Mucosa of gallbladder (tissue), 1 donor: ENCODE data around the gene CD248. TPM values are rescaled to one million over a fixed set of nuclear protein-coding genes. Genes with fewer than 3 reads are reported as not detected.
"Not testable (repeated sequence)": the region's sequence is repeated elsewhere in the genome, so short reads cannot be mapped to it uniquely, and the experiment has no call there.

Experiments used
- DNase-seq: peaks from one replicate; pipeline ENCODE4 v3.0.0-alpha.2; 2020; ENCODE audit warnings: low spot score
- total RNA-seq: library from RNA; stranded (reverse); gene quantifications from one replicate; pipeline ENCODE4 v1.2.1, GENCODE V29; 2021
- donor health status: DM: no; HTN: no; CAD: no.

Gene CD248, protein sequence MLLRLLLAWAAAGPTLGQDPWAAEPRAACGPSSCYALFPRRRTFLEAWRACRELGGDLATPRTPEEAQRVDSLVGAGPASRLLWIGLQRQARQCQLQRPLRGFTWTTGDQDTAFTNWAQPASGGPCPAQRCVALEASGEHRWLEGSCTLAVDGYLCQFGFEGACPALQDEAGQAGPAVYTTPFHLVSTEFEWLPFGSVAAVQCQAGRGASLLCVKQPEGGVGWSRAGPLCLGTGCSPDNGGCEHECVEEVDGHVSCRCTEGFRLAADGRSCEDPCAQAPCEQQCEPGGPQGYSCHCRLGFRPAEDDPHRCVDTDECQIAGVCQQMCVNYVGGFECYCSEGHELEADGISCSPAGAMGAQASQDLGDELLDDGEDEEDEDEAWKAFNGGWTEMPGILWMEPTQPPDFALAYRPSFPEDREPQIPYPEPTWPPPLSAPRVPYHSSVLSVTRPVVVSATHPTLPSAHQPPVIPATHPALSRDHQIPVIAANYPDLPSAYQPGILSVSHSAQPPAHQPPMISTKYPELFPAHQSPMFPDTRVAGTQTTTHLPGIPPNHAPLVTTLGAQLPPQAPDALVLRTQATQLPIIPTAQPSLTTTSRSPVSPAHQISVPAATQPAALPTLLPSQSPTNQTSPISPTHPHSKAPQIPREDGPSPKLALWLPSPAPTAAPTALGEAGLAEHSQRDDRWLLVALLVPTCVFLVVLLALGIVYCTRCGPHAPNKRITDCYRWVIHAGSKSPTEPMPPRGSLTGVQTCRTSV
- 34.7 TPM for total RNA-seq

GRCh38 chr11:66316849-66317251, at the start of gene CD248:
CD248 (minus strand) TSS chr11:66317044; CDS start chr11:66317027, 17 bp downstream.
- peak; percentile 58 for DNase-seq

DNA sequence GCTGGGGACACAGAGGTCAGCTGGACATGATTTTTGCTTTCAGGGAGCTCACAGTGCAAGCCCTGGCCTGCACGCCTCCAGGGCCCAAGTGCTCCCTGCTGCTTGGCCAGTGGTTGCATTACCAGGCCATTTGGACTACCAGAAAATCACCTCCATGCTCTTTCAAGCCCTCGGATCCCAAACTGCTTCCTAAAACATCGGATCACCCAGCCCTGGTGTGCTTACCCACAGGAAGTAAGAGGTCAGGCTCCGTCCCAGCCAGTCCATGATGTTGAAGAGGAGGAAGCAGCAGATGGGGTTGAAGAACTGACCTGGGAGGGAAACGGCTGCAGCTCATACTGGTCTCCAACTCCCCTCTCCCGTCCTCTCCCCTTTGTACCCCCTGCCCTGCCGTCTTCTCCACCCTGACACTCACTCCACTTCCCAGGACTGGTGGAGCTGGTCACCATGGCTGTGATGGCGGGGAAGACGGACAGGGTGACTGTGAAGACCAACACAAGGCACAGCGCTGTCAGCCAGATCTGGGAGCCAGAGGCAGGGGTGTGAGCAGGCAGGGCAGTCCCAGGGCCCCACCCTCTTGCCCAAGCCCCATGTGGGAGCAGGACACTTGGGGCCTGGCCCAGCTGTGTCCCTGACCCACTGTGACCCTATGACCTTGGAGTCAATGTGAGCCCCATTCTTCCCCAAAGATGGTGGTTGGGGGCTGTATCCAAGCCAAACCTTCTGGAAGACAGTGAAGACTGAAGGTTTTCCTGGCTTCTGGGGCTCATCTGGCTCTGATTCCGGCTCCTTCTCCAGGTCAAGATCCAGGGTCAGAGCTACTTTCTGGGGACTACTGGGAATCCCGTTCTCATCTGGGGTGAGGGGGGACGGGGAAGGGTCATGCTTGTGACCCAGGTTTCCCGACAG, 49.1 kb upstream of the CD248 start:
- DNase-seq = no peak

DNA sequence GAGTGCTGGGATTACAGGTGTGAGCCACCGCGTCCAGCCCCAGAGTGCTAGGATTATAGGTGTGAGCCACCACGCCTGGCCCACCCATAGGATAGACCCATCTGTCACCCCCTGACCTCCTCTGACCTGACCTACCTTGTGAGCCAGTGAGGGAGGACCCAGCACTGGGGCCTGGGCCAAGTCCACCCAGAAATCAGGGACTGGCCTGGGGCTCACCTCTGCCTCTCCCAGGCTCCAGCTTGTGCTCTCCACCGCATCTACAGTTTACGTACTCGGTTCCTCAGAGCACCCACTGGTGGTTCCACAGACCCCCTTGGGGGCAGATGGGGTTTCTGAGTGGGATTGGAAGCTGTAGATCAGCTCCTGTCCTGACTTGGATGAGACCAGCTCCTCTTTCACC, 48.3 kb upstream of the CD248 start:
- DNase-seq = no peak

- no peak for DNase-seq
These were observed 47.1 kb upstream of the CD248 start for GRCh38 chr11:66363805-66364535.

DNA sequence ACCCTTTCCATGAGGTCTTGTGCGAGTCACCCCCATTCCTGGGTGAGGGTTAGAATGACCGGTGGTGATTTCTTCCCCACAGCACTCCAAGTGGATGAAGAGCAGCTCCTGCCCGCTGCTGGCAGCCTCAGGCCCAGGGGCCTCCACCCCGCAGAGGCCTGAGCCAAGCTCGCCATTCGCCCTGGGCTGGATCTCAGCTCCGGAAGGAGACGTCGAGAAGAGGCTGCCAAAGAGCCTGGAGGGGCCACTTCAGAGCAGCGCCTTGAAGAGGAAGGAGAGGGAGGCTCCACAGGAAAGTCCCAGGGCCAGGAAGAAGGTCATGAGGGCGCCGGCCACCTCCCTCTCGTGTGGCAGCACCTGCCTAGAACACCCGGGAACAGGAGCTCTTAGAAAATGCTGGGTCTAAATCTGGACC, 46.4 kb upstream of the CD248 start:
- DNase-seq = no peak

- no peak for DNase-seq
These were observed 45.8 kb upstream of the CD248 start for GRCh38 chr11:66362481-66363147.

- DNase-seq = no peak
These were observed 44.7 kb upstream of the CD248 start for GRCh38 chr11:66361502-66361941.

- DNase-seq = no peak
These were observed 43.7 kb upstream of the CD248 start for GRCh38 chr11:66360406-66361073.

DNA sequence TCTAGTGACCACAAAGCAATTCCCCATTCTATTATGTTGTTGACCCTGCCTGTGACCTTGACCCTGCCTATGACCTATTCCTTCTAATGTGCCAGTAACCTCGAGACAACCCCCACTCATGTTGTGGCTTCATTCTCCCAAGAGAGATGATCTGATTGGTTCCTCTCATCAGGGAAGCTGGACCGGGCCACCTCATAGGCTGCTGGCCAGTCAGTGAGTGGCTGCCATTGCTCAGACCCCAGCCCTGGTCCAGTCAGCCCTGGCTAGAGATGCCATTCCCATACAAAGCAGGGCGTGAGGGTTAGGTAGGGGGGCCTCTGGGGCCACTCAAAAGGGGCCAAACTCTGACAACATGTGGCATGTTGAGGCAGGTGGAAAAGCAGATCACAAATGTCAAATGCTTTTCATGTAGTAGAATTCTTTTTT, 42.8 kb upstream of the CD248 start:
- DNase-seq = no peak

DNA sequence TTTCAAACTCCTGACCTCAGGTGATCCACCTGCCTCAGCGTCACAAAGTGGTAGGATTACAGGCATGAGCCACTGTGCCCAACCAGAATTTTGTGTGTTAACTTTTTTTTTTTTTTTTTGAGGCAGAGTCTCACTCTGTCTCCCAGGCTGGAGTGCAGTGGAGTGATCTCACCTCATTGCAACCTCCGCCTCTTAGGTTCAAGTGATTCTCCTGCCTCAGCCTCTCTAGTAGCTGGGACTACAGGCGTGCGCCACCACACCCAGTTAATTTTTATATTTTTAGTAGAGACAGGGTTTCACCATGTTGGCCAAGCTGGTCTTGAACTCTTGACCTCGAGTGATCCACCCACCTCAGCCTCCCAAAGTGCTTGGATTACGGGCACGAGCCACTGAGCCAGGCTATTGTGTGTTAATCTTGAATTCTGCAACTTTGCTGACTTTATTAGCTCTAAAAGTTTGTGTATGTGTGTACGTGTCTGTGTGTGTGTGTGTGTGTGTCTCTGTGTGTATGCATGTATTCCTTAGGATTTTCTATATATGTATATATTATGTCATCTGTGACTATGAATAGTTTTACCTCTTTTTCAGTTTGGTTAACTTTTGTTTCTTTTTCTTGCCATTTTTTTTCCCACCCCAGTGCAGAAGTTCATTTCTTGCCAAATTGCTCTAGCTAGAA, 33.9 kb upstream of the CD248 start:
- DNase-seq = not testable (repeated sequence)

DNA sequence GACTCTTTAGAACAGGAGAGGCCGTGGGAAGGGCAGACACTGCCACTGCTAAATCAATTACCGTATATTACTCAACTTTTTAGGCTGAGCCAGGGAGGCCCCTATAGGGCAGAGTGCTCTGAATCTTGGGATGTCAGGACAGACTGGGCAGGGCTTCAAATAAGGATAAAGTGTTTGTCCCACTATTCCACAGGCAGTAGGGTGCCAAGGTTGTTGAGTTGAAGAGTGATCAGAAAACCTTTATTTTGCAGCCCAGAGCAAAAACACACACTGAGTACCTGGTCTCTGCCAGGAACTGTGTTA, 32.2 kb upstream of the CD248 start:
- DNase-seq = no peak

DNA sequence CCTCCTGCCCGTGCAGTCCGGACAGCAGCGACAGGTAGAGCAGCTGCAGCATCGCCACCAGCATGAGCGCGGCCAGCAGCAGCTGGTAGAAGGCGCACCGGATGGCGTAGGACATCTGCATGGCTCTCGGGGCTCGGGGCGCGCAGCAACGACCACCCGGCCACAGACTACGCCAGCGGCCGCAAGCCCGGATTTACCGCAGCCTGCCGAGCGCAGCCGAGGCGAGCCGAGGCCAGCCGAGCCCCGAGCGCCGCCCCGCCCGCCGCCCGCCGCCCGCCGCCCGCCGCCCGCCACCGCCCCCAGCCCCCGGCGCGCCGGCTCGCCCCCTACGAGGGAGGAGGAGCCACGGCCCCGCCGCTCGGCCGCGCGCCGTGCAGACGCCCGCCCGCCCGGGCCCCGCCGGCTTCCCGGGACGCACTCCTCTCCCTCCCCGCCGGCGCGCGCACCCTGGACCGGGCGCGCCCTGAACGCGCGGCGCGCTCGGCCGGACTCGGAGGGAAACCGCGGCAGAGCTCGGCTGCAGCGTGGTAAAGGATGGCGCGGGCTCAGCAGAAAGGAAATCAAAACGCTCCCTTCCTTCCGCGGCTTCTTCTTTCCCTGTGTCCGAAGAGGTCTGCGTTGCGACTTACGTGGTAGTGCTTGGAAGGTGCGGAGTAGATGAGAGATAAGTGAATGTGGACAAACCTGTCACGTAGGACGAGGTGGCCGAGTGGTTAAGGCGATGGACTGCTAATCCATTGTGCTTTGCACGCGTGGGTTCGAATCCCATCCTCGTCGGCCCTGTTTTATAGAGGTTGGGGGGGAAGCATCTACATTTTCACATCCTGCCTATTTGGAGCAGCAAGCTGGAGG, 30.8 kb upstream of the CD248 start, which contains the start of gene B4GAT1:
Gene B4GAT1 (minus strand): TSS at position 205 of the 852 bp plus-strand sequence. CDS start 84 bp downstream, at position 121.
- peak; percentile 89 for DNase-seq

- DNase-seq = no peak
These were observed 29.9 kb upstream of the CD248 start for GRCh38 chr11:66346476-66347424.

DNA sequence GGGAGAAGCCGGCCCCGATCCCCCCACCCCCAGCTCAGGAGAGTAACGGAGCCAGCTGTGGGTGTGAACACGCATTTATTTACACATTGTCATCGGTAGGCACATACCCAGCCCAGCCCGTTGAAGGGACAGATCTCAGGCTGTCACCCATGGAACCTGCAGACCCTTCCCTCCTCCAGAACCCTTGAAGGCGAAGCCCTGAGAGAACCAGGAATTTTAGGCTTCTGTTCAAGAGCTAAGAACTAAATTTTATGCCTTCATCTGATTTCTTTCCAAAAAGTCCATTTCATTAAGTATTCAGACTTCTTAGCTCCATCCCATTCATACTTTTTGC, 28.4 kb upstream of the CD248 start:
- no peak for DNase-seq

- DNase-seq = peak; percentile 99
These were observed 27.9 kb upstream of the CD248 start, which contains the start of gene BRMS1 for GRCh38 chr11:66344550-66345315. BRMS1 (minus strand) TSS chr11:66345104; CDS start chr11:66342234, 2,870 bp downstream.

DNA sequence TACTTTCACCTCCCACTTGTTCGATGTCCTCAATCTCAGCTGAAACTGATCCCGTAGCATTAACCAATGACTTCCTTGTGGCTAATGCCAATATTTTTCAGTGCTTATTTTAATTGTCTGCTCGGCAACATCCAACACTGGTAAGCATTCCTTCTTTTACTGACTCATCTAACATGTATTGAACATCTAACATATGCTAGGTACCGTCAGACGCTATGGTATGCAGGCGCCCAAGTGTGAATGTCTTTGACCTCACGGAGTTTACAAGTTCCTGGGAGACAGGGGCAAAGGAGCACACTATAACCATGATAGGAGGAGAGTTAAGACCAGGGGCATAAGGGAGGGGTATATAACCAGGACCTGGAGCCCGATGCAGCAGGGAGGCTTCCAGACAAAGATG, 26.3 kb upstream of the CD248 start:
- no peak for DNase-seq
